Nephron (organoid): ENCODE results near the gene LPAR1.
A peak's percentile ranks its signal among the peaks of the same experiment; 100 is the strongest.

Source experiments
- H3K27ac Mint-ChIP-seq, 3 experiments: 2 replicates each; pipeline ENCODE4 v1.8.0; 2020; ENCODE audit warnings: mixed read lengths in 3 of 3, mild to moderate bottlenecking in 2 of 3, moderate library complexity in 1 of 3
- H3K27me3 Mint-ChIP-seq: 2 replicates; pipeline ENCODE4 v1.8.0; 2021; ENCODE audit warnings: low read depth, mild to moderate bottlenecking, moderate library complexity, mixed read lengths
- H3K36me3 Mint-ChIP-seq: 2 replicates; pipeline ENCODE4 v1.8.0; 2020; ENCODE audit warnings: low read depth, mixed read lengths
- H3K4me1 Mint-ChIP-seq: 2 replicates; pipeline ENCODE4 v1.8.0; 2020; ENCODE audit warnings: mixed read lengths
- H3K4me3 Mint-ChIP-seq, 3 experiments: 2 replicates each; pipeline ENCODE4 v1.8.0; 2020; ENCODE audit warnings: mild to moderate bottlenecking in 3 of 3, mixed read lengths in 3 of 3, moderate library complexity in 2 of 3
- H3K9me3 Mint-ChIP-seq: 2 replicates; pipeline ENCODE4 v1.8.0; 2020; ENCODE audit warnings: mixed read lengths
- CTCF ChIP-seq, 3 experiments: fragments of 200-600 bp; sonication (generic); IDR thresholded peaks; one replicate each; pipeline ENCODE4 v1.5.0; 2021; ENCODE audit warnings: antibody characterized with exemption in 3 of 3; ENCODE audit not compliant: unreplicated experiment in 3 of 3

LPAR1 gene

DNA sequence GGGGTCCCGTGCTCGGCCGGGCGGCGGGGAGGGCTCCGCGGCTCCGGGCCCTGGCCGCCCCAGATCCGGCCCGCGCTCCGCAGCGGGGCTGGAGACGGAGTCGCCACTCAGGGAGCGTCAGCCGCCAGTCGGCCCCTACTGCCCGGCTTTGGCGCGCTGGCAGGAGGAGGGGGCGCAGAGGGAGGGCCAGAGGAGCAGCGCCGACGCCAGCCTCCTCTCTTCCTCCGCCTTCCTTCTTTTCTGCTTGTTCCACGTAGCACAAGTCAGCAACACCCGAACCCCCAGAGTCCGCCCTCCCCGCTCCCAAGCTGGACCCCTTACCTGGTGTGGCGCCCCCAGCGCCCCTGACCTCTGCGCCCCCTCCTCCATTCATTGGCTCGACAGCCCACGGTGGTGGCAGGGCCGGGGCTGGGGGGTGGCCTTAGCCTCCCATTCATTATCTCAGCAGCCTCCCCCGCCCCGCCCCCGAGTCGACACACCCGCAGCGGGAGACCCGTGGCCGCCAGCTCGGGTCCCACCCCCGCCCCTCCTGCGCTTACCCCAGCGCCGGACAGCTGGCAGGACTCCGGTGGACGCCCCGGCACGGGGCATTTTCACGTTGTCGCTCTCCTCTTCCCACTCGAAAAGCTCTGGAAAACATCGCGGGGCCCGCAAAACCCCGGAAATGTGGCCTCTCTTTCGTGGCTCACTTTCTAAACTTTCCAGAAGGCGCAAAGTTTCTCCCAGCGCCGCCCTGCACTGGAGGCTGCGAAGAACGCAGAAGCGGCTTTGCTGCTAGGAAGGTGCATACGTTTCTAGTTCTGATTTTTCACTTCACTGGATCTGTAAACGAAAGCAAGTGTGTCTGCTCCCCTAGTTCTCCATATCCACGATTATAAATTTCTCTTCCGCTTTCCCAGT lies at the start of gene LPAR1:
Gene LPAR1, minus strand, starts transcription at position 140 of the 900 bp plus-strand sequence. CDS start 66,353 bp downstream, outside the sequence.
- Mint-ChIP-seq H3K36me3 (no peaks in the 10 kb centered on the region), H3K4me3 (peak within 1 kb of the TSS; percentile 93 to 97 (median 94)), H3K4me1 (peaks cover 43% of the 10 kb centered on the region), H3K27me3 (no peaks in the 10 kb centered on the region), H3K9me3 (no peaks in the 10 kb centered on the region), H3K27ac (peak within 1 kb of the TSS; percentile 90 to 99 (median 97))
- no peak for TF ChIP-seq CTCF (IDR thresholded peaks at IDR 0.05; ENCODE audit: unreplicated experiment in 3 of 3)

GRCh38 chr9:111078391-111079038 lies 40.2 kb upstream of the LPAR1 start:
- H3K27me3 Mint-ChIP-seq = no peaks in the 10 kb centered on the region
- H3K4me3 Mint-ChIP-seq = no peak overlapping the region
- TF ChIP-seq CTCF (IDR thresholded peaks at IDR 0.05; ENCODE audit: unreplicated experiment in 3 of 3) = no peak
- H3K9me3 Mint-ChIP-seq = no peaks in the 10 kb centered on the region
- no peak overlapping the region for H3K27ac Mint-ChIP-seq
- no peaks in the 10 kb centered on the region for H3K36me3 Mint-ChIP-seq
- H3K4me1 Mint-ChIP-seq = no peaks in the 10 kb centered on the region

GRCh38 chr9:111076519-111076918 lies 38.2 kb upstream of the LPAR1 start:
- no peak overlapping the region for H3K4me3 Mint-ChIP-seq

DNA sequence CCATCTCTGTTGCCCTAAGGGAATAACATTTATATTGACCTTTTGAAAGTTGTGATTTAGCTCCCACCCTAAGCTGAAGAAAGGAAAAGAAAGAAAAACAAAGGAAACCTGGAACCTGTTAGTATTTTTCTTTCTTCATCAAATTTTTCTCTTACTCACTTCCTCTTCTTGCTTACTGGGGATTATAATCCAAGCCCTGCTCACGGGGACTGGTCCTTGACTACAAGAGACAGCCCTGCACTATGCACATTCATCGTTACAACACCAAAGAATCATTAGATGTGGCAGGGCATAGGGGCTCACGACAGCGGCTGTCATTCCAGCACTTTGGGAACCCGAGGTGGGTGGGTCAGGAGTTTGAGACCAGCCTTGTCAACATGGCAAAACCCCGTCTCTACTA lies 37.8 kb upstream of the LPAR1 start:
- H3K9me3 Mint-ChIP-seq = no peaks in the 10 kb centered on the region
- H3K4me1 Mint-ChIP-seq = no peaks in the 10 kb centered on the region
- H3K4me3 Mint-ChIP-seq = no peak overlapping the region
- no peaks in the 10 kb centered on the region for H3K27me3 Mint-ChIP-seq
- TF ChIP-seq CTCF (IDR thresholded peaks at IDR 0.05; ENCODE audit: unreplicated experiment in 3 of 3) = no peak
- H3K36me3 Mint-ChIP-seq = no peaks in the 10 kb centered on the region
- H3K27ac Mint-ChIP-seq = no peak overlapping the region

More at GRCh38 chr9:111076519-111076918, 38.2 kb upstream of the LPAR1 start:
- TF ChIP-seq CTCF (IDR thresholded peaks at IDR 0.05; ENCODE audit: unreplicated experiment in 3 of 3) = no peak
- H3K9me3 Mint-ChIP-seq = no peaks in the 10 kb centered on the region
- no peaks in the 10 kb centered on the region for H3K4me1 Mint-ChIP-seq
- no peak overlapping the region for H3K27ac Mint-ChIP-seq
- H3K27me3 Mint-ChIP-seq = no peaks in the 10 kb centered on the region
- no peaks in the 10 kb centered on the region for H3K36me3 Mint-ChIP-seq

- H3K4me1 Mint-ChIP-seq = peaks cover 2% of the 10 kb centered on the region
- H3K27me3 Mint-ChIP-seq = peaks cover 4% of the 10 kb centered on the region
- no peaks in the 10 kb centered on the region for H3K9me3 Mint-ChIP-seq
- no peak overlapping the region for H3K27ac Mint-ChIP-seq
- TF ChIP-seq CTCF (IDR thresholded peaks at IDR 0.05; ENCODE audit: unreplicated experiment in 3 of 3) = no peak
- no peaks in the 10 kb centered on the region for H3K36me3 Mint-ChIP-seq
- H3K4me3 Mint-ChIP-seq = no peak overlapping the region
Measured at GRCh38 chr9:111074395-111074794, 36.1 kb upstream of the LPAR1 start.
